SK-N-DZ (cell line): Measurements from ENCODE around the gene KCNJ11.

Experiments
- DNase-seq: peaks from one replicate; pipeline ENCODE4 v3.0.0-alpha.2; 2015; ENCODE audit warnings: low spot score

The KCNJ11 gene

GRCh38 chr11:17408641-17409040 is 20.2 kb upstream of the KCNJ11 start:
- DNase-seq, result no peak

GRCh38 chr11:17408026-17408425 is 19.6 kb upstream of the KCNJ11 start:
- no peak for DNase-seq

GRCh38 chr11:17407575-17407974 is 19.1 kb upstream of the KCNJ11 start:
- no peak for DNase-seq

- DNase-seq, result no peak
Observed at GRCh38 chr11:17406818-17407149, 18.3 kb upstream of the KCNJ11 start.

- DNase-seq, result no peak
Observed at GRCh38 chr11:17406082-17406817, 17.8 kb upstream of the KCNJ11 start.

GRCh38 chr11:17405232-17406005 is 17.0 kb upstream of the KCNJ11 start:
- peak; percentile 42 for DNase-seq

GRCh38 chr11:17403980-17404759 is 15.7 kb upstream of the KCNJ11 start:
- DNase-seq, result no peak

GRCh38 chr11:17402486-17402885 is 14.0 kb upstream of the KCNJ11 start:
- DNase-seq, result no peak

GRCh38 chr11:17401841-17402240 is 13.4 kb upstream of the KCNJ11 start:
- DNase-seq, result no peak

- no peak for DNase-seq
Observed at GRCh38 chr11:17401316-17401715, 12.9 kb upstream of the KCNJ11 start.

- DNase-seq, result no peak
Observed at GRCh38 chr11:17400048-17400775, 11.8 kb upstream of the KCNJ11 start.

- no peak for DNase-seq
Observed at GRCh38 chr11:17399236-17399635, 10.8 kb upstream of the KCNJ11 start.

- no peak for DNase-seq
Observed at GRCh38 chr11:17397311-17398002, 9.0 kb upstream of the KCNJ11 start.

- no peak for DNase-seq
Observed at GRCh38 chr11:17396598-17397310, 8.3 kb upstream of the KCNJ11 start.

GRCh38 chr11:17395978-17396377 is 7.5 kb upstream of the KCNJ11 start:
- no peak for DNase-seq

GRCh38 chr11:17395554-17395961 is 7.1 kb upstream of the KCNJ11 start:
- no peak for DNase-seq

- DNase-seq, result no peak
Observed at GRCh38 chr11:17394743-17395390, 6.4 kb upstream of the KCNJ11 start.

GRCh38 chr11:17393472-17393871 is 5.0 kb upstream of the KCNJ11 start:
- DNase-seq, result no peak

GRCh38 chr11:17392872-17393271 is 4.4 kb upstream of the KCNJ11 start:
- DNase-seq, result no peak
